ENCODE results near the gene NUP37.
A peak's percentile ranks its signal among the peaks of the same experiment; 100 is the strongest.

The NUP37 gene

DNA sequence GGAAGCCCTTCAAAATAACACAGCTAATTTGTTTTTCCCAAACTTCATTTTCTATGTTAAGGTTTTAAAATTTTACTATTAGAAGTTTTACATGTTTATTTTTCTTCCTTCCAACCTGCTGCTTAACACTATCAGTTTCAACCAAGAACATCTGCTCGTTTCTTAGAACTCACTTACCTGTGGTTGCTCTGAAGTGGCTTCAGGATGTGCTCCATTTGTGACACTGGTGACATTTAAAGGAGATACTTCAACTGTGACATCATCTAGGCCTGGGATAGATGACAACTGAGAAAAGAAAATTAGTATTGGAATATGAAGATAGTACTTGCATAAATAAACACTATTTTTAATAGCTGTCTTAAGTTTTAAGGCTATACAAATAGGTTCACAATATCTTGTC is 76.0 kb downstream of the NUP37 start:
- TF ChIP-seq, protein P1, sequence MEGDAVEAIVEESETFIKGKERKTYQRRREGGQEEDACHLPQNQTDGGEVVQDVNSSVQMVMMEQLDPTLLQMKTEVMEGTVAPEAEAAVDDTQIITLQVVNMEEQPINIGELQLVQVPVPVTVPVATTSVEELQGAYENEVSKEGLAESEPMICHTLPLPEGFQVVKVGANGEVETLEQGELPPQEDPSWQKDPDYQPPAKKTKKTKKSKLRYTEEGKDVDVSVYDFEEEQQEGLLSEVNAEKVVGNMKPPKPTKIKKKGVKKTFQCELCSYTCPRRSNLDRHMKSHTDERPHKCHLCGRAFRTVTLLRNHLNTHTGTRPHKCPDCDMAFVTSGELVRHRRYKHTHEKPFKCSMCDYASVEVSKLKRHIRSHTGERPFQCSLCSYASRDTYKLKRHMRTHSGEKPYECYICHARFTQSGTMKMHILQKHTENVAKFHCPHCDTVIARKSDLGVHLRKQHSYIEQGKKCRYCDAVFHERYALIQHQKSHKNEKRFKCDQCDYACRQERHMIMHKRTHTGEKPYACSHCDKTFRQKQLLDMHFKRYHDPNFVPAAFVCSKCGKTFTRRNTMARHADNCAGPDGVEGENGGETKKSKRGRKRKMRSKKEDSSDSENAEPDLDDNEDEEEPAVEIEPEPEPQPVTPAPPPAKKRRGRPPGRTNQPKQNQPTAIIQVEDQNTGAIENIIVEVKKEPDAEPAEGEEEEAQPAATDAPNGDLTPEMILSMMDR (conservative IDR thresholded peaks at IDR 0.05; ENCODE audit: low read length): no peak
- DNase-seq (ENCODE audit: low read depth): no peak
- H3K4me3 ChIP-seq (ENCODE audit: low read length): no peak overlapping the region

DNA sequence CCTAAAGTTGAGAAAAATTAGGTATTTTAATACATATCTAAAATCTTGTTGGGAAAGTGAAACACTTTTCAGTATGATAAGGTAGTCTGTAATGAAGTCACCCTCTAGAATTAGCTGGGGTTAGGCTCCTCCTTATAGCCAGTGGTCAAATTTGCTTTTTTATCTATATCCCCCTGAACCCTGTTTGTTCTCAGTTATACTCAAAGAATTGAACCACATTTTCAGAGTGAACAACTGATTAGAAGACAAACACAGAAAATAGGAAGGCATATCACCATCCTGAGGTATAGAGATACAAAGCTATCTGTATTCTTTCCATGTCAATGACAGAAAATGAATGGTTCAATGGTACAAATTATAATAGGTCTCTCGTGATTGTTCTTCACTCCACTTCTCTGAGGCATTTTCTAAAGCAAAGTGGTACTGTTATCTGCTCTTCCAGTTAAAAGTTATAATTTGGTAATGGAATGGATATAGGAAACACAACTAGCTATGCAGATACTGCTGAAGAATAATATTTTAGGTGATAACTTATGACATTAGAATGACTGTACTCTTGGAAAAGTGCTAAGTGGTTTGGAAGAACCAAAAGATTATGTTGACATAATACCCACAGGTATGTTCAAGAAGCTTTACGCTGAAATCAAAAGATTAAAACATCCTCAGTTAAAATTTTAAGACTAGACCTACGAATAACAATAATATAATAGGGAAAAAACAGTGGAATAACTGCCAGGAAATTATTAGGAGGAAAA is 85.7 kb downstream of the NUP37 start:
- peak; percentile 60 for DNase-seq (ENCODE audit: low read depth)
- no peak overlapping the region for H3K4me3 ChIP-seq (ENCODE audit: low read length)
- TF ChIP-seq, protein P1 (conservative IDR thresholded peaks at IDR 0.05; ENCODE audit: low read length): no peak

DNA sequence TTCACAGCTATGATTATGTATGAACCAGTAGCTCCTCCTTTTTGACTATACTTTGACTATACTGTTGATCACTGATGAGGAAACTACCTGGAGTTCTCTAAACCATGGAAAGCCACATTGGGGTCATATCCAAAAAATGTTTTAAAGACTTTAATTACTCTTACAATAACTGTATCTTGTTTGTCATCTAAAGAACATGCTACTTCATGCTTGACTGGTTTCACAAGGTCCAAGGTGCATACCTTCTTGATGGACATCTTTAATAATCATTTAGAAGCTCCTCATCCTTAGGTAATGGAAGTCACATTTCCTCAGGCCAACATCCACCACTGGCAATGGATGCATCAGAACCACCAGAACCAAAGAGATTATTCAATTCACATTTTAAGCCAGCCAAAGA is 88.1 kb downstream of the NUP37 start:
- no peak for DNase-seq (ENCODE audit: low read depth)
- TF ChIP-seq, protein P1 (conservative IDR thresholded peaks at IDR 0.05; ENCODE audit: low read length): no peak
- H3K4me3 ChIP-seq (ENCODE audit: low read length): no peak overlapping the region

DNA sequence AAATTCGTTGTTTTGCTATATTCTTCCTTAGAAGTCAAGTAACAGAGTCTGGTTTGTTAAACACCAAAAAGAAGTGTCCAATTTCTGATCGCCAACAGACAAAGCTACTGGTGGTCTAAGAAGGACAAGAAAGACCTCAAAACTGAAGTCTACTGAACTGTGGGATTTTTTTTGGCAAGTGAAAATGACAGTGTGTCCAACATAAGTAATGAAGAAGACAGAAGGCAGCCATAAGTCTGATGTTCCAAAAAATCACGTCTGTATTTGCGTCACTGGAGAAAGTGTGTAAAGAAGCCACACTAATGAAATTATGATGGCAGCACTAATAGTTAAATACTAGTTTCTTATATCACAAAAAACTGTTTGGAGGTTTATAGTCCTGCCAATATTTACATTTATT is 90.8 kb downstream of the NUP37 start:
- TF ChIP-seq, protein P1 (conservative IDR thresholded peaks at IDR 0.05; ENCODE audit: low read length): no peak
- no peak overlapping the region for H3K4me3 ChIP-seq (ENCODE audit: low read length)
- no peak for DNase-seq (ENCODE audit: low read depth)

DNA sequence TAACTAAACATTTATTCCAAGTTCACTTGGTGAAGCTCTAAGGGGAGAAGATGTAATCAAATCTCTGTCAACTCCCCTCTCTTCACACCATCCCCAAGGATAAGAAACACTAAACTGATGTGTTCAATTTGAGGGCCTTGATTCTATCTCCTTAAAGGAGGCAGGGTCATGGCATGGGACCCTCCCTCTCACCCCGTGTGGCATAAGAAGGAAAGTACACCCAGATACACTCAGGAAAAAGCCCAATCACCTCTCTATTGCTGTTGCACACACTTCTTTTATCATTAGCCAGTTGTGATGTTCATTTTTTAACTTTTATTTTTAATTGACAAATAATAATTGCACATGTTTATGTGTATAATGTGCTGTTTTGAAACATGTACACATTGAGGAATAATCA is 93.2 kb downstream of the NUP37 start:
- TF ChIP-seq, protein P1 (conservative IDR thresholded peaks at IDR 0.05; ENCODE audit: low read length): no peak
- no peak overlapping the region for H3K4me3 ChIP-seq (ENCODE audit: low read length)
- DNase-seq (ENCODE audit: low read depth): no peak

DNA sequence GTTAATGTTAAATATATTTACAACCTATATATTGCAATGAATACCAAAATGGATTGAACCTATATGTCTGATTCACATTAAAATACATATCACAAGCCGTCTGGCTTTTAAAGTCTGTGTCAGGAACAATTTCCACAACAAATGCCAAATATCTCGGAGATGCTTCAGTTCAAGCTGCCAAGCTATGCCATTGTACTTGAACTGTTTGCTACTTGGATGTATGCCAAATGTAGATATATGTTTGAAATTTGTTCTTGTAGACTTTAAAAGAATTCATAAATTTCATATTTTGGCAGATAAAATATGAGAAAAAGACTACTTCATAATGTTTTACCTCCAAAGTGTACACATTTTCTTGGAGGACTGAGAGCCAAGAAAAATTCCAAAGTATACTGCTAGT is 95.1 kb downstream of the NUP37 start:
- TF ChIP-seq, protein P1 (conservative IDR thresholded peaks at IDR 0.05; ENCODE audit: low read length): no peak

DNA sequence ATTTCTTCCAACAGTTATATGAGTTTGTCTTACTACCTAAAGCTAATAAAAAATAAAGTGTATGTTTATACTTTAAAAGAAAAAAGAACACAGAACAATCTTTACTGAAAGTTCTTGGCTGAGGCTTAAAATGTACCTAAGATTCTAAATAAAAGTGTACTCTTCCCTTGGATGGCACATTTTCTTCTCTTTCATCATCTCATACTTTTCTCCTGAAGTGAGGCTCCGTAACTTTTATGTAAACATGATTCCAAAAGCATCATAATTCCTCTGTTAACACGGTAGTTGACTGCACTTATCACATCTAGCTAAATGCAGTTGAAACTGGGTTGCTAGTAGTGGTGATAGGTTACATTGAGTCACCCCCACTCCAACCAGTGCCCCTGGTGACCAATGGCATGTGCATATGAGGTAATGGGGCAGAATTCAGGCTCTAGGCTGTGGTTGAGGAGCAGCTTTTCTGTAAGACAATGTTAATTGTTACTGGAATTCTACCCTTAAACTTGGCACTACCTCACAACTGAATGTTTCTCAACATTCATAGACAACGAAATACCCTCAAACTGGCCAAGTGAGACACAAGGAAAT is 96.5 kb downstream of the NUP37 start:
- TF ChIP-seq, protein P1 (conservative IDR thresholded peaks at IDR 0.05; ENCODE audit: low read length): no peak

More for the DNA sequence above, 95.1 kb downstream of the NUP37 start:
- H3K4me3 ChIP-seq (ENCODE audit: low read length): no peak overlapping the region
- no peak for DNase-seq (ENCODE audit: low read depth)

More for the DNA sequence above, 96.5 kb downstream of the NUP37 start:
- H3K4me3 ChIP-seq (ENCODE audit: low read length): no peak overlapping the region
- peak; percentile 74 for DNase-seq (ENCODE audit: low read depth)
